Measurements from ENCODE around the gene ZNF892.

The ZNF892 gene

DNA sequence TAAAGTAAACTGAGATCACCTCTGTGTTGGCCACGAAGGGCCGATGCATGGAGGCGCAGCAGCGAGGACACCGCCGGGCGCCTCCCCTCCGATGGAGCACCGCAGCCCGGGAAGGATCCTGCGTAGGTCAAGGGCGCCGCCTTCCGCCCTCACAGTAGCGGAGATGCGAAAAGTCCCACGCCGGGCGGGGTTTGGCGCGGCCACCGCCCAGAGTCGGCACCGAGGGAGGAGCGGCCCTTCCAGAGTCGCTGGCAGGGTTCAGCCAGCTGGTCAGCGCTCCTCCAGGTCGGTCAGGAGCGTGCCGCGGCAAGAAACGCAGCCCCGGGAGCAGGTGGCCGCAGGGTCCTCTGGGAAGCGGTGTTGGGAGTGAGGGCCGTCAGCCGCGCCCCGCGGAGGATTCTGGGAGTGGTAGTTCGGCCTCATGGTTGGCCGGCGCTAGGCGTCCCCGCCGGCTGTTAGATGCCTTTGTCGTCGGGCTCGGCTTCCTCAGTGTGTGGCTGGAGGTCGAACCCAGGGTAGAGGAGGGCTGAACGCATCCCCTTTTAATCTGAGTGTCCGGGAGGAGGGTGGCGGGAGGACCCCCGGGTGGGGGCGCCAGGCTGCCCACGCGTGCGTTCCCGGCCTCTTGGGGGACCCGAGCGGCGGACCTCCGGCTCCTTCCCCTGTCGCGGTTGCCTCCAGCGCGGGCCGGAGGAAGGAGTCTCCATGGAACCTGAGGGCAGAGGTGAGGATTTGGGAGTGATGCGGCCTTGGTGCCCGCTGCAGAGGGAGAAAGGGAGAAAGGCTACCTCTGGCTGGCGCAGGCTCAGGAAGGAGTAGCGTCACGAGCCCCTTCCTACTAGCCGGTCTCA is at the start of gene ZNF892:
ZNF892 (plus strand) TSS at position 411 of the 851 bp plus-strand sequence; CDS start at position 706, 295 bp downstream.
- TF ChIP-seq, protein P1, sequence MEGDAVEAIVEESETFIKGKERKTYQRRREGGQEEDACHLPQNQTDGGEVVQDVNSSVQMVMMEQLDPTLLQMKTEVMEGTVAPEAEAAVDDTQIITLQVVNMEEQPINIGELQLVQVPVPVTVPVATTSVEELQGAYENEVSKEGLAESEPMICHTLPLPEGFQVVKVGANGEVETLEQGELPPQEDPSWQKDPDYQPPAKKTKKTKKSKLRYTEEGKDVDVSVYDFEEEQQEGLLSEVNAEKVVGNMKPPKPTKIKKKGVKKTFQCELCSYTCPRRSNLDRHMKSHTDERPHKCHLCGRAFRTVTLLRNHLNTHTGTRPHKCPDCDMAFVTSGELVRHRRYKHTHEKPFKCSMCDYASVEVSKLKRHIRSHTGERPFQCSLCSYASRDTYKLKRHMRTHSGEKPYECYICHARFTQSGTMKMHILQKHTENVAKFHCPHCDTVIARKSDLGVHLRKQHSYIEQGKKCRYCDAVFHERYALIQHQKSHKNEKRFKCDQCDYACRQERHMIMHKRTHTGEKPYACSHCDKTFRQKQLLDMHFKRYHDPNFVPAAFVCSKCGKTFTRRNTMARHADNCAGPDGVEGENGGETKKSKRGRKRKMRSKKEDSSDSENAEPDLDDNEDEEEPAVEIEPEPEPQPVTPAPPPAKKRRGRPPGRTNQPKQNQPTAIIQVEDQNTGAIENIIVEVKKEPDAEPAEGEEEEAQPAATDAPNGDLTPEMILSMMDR (conservative IDR thresholded peaks at IDR 0.05; ENCODE audit: low read depth, low read length) = peak; percentile 33
- DNase-seq (ENCODE audit: low read depth) = peak; percentile 68
- peak within 1 kb of the TSS; percentile 75 for H3K4me3 ChIP-seq (ENCODE audit: low read length)

- TF ChIP-seq, protein P1 (conservative IDR thresholded peaks at IDR 0.05; ENCODE audit: low read depth, low read length) = no peak
- peak overlapping the region; percentile 73 for H3K4me3 ChIP-seq (ENCODE audit: low read length)
- DNase-seq (ENCODE audit: low read depth) = no peak
Measured at GRCh38 chr2:95158441-95158840, 48.9 kb upstream of the ZNF892 start.

GRCh38 chr2:95158891-95159619 is 48.3 kb upstream of the ZNF892 start:
- peak overlapping the region; percentile 73 for H3K4me3 ChIP-seq (ENCODE audit: low read length)
- TF ChIP-seq, protein P1 (conservative IDR thresholded peaks at IDR 0.05; ENCODE audit: low read depth, low read length) = no peak
- DNase-seq (ENCODE audit: low read depth) = no peak

GRCh38 chr2:95159690-95160449 is 47.5 kb upstream of the ZNF892 start, which contains the start of gene ZNF514:
Gene ZNF514, minus strand, starts transcription at chr2:95159848. Its CDS starts 6,595 bp downstream, at chr2:95153253.
- peak; percentile 23 for DNase-seq (ENCODE audit: low read depth)
- TF ChIP-seq, protein P1 (conservative IDR thresholded peaks at IDR 0.05; ENCODE audit: low read depth, low read length) = no peak
- peak within 1 kb of the TSS; percentile 73 for H3K4me3 ChIP-seq (ENCODE audit: low read length)

DNA sequence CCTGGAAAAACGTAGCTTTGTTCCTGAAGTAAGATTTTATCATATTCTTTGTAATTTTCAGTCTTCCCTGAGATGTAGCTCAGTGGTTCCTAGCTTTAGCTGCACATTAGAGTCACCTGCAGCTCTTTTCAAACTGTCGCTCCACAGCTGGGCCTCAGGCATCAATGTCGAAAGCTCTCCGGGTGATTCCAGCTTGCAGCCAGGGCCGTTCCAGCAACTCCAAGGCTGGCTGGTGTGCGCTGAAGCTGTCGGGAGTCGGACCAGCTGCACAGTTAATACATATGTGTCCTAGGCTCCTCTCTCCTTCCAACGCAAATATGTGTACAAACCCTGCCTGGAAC is 42.3 kb upstream of the ZNF892 start:
- TF ChIP-seq, protein P1 (conservative IDR thresholded peaks at IDR 0.05; ENCODE audit: low read depth, low read length) = no peak

GRCh38 chr2:95165371-95166064 is 41.8 kb upstream of the ZNF892 start, which contains the start of gene ZNF2:
Gene ZNF2, plus strand, starts transcription at chr2:95165809. Its CDS starts 10,418 bp downstream, at chr2:95176227.
- TF ChIP-seq, protein P1 (conservative IDR thresholded peaks at IDR 0.05; ENCODE audit: low read depth, low read length) = no peak
- DNase-seq (ENCODE audit: low read depth) = peak; percentile 91
- peak within 1 kb of the TSS; percentile 97 for H3K4me3 ChIP-seq (ENCODE audit: low read length)

More for the DNA sequence above, 42.3 kb upstream of the ZNF892 start:
- H3K4me3 ChIP-seq (ENCODE audit: low read length) = peak overlapping the region; percentile 97
- no peak for DNase-seq (ENCODE audit: low read depth)

All from retinal pigment epithelial cell (primary cell).